Stimulated activated CD8-positive, alpha-beta memory T cell treated with anti-CD3 and anti-CD28 coated beads, Interleukin-2, amount 100 ng/mL, for 1 hour (primary cell): ENCODE results near the gene C14orf39.
"Not testable (repeated sequence)": the region's sequence is repeated elsewhere in the genome, so short reads cannot be mapped to it uniquely, and the experiment has no call there.

ENCODE experiments used
- DNase-seq, 2 donors: peaks; one replicate each; pipeline ENCODE4 v3.0.0-alpha.2; 2020; ENCODE audit warnings: low read depth in 2 of 2

C14orf39 gene

GRCh38 chr14:60490270-60490669 lies 4.4 kb upstream of the C14orf39 start:
- DNase-seq, result no peak

- no peak for DNase-seq
Measured at GRCh38 chr14:60488175-60488574, 2.3 kb upstream of the C14orf39 start.

GRCh38 chr14:60487211-60487610 lies 1.3 kb upstream of the C14orf39 start:
- no peak for DNase-seq

- DNase-seq, result no peak
Measured at GRCh38 chr14:60485057-60485597, 736 bp downstream of the C14orf39 start.

GRCh38 chr14:60482743-60483142 lies 3.1 kb downstream of the C14orf39 start:
- DNase-seq, result no peak

GRCh38 chr14:60480248-60480647 lies 5.6 kb downstream of the C14orf39 start:
- DNase-seq, result not testable (repeated sequence)

- DNase-seq, result no peak
Measured at GRCh38 chr14:60455875-60456274, 30.0 kb downstream of the C14orf39 start.

GRCh38 chr14:60430276-60430675 lies 55.6 kb downstream of the C14orf39 start:
- no peak for DNase-seq

GRCh38 chr14:60420050-60420449 lies 65.8 kb downstream of the C14orf39 start:
- no peak for DNase-seq

- DNase-seq, result not testable (repeated sequence)
Measured at GRCh38 chr14:60397550-60397949, 88.3 kb downstream of the C14orf39 start.

GRCh38 chr14:60396718-60397343 lies 89.0 kb downstream of the C14orf39 start:
- no peak for DNase-seq
